NT2/D1 (cell line): ENCODE measurements around the gene SEC62.
"Not testable (repeated sequence)": the region's sequence is repeated elsewhere in the genome, so short reads cannot be mapped to it uniquely, and the experiment has no call there.

Experiments
- DNase-seq: peaks from one replicate; pipeline ENCODE4 v3.0.0-alpha.2; 2011; ENCODE audit warnings: low read depth, low spot score
- H3K27me3 ChIP-seq: 2 replicates; pipeline ENCODE4 v1.6.0; 2011; ENCODE audit warnings: mild to moderate bottlenecking; ENCODE audit not compliant: insufficient read length, insufficient read depth
- H3K36me3 ChIP-seq: 2 replicates; pipeline ENCODE4 v1.6.1; 2011; ENCODE audit warnings: mild to moderate bottlenecking, low read length, mixed read lengths; ENCODE audit not compliant: insufficient read depth, insufficient read length
- H3K4me1 ChIP-seq: 2 replicates; pipeline ENCODE4 v1.5.1; 2011; ENCODE audit not compliant: insufficient read depth, insufficient read length
- H3K4me3 ChIP-seq: 2 replicates; pipeline ENCODE4 v1.5.1; 2011; ENCODE audit warnings: low read depth; ENCODE audit not compliant: insufficient read length
- H3K9ac ChIP-seq: 2 replicates; pipeline ENCODE4 v1.6.0; 2011; ENCODE audit warnings: low read depth; ENCODE audit not compliant: insufficient read length
- H3K9me3 ChIP-seq: 2 replicates; pipeline ENCODE4 v1.5.1; 2011; ENCODE audit warnings: mild to moderate bottlenecking, low read length; ENCODE audit not compliant: insufficient read depth
- SUZ12 ChIP-seq: IDR thresholded peaks from 2 replicates; pipeline ENCODE4 v1.6.1; 2011; ENCODE audit not compliant: insufficient read length, insufficient read depth; ENCODE audit errors: extremely low read depth
- YY1 ChIP-seq: IDR thresholded peaks from 2 replicates; pipeline ENCODE4 v1.6.1; 2011; ENCODE audit not compliant: insufficient read length, insufficient read depth
- ZNF274 ChIP-seq: IDR thresholded peaks from 2 replicates; pipeline ENCODE4 v1.6.1; 2011; ENCODE audit warnings: mild to moderate bottlenecking, low read depth, low read length

The SEC62 gene

GRCh38 chr3:170003881-170004356 is 37.3 kb downstream of the SEC62 start:
- Histone ChIP-seq H3K9me3 (no peaks in the 10 kb centered on the region), H3K4me3 (no peak overlapping the region), H3K27me3 (no peaks in the 10 kb centered on the region), H3K9ac (no peak overlapping the region), H3K4me1 (no peaks in the 10 kb centered on the region), H3K36me3 (no peaks in the 10 kb centered on the region)
- TF ChIP-seq ZNF274 (no peak), SUZ12 (no peak), YY1 (no peak)
- no peak for DNase-seq

- no peaks in the 10 kb centered on the region for H3K9me3 ChIP-seq
- H3K4me1 ChIP-seq: no peaks in the 10 kb centered on the region
- H3K36me3 ChIP-seq: no peaks in the 10 kb centered on the region
- H3K27me3 ChIP-seq: no peaks in the 10 kb centered on the region
- TF ChIP-seq ZNF274 (no peak), YY1 (no peak), SUZ12 (no peak)
- DNase-seq: no peak
- H3K9ac ChIP-seq: no peak overlapping the region
- H3K4me3 ChIP-seq: no peak overlapping the region
These were observed 40.5 kb downstream of the SEC62 start for GRCh38 chr3:170007031-170007663.

- no peaks in the 10 kb centered on the region for H3K9me3 ChIP-seq
- no peaks in the 10 kb centered on the region for H3K36me3 ChIP-seq
- H3K9ac ChIP-seq: no peak overlapping the region
- H3K4me3 ChIP-seq: no peak overlapping the region
- H3K27me3 ChIP-seq: no peaks in the 10 kb centered on the region
- no peak for DNase-seq
- no peaks in the 10 kb centered on the region for H3K4me1 ChIP-seq
- TF ChIP-seq ZNF274 (no peak), YY1 (no peak), SUZ12 (no peak)
These were observed 43.9 kb downstream of the SEC62 start for GRCh38 chr3:170010498-170010897.

GRCh38 chr3:170012683-170013400 is 46.2 kb downstream of the SEC62 start:
- Histone ChIP-seq H3K9ac (no peak overlapping the region), H3K27me3 (no peaks in the 10 kb centered on the region), H3K4me1 (no peaks in the 10 kb centered on the region), H3K36me3 (no peaks in the 10 kb centered on the region), H3K4me3 (no peak overlapping the region), H3K9me3 (no peaks in the 10 kb centered on the region)
- TF ChIP-seq ZNF274 (no peak), SUZ12 (no peak), YY1 (no peak)
- DNase-seq: no peak

- Histone ChIP-seq H3K36me3 (no peaks in the 10 kb centered on the region), H3K27me3 (no peaks in the 10 kb centered on the region), H3K4me1 (no peaks in the 10 kb centered on the region), H3K9me3 (no peaks in the 10 kb centered on the region), H3K9ac (no peak overlapping the region), H3K4me3 (no peak overlapping the region)
- DNase-seq: no peak
- no peak for TF ChIP-seq ZNF274
These were observed 49.5 kb downstream of the SEC62 start for GRCh38 chr3:170016057-170016456.

GRCh38 chr3:170019306-170019705 is 52.7 kb downstream of the SEC62 start:
- not testable (repeated sequence) for DNase-seq, H3K9ac ChIP-seq, H3K4me1 ChIP-seq, H3K4me3 ChIP-seq, H3K9me3 ChIP-seq, H3K36me3 ChIP-seq, H3K27me3 ChIP-seq

- no peak for DNase-seq
- no peak for TF ChIP-seq SUZ12
- TF ChIP-seq YY1: no peak
- TF ChIP-seq ZNF274: no peak
- Histone ChIP-seq H3K36me3 (no peaks in the 10 kb centered on the region), H3K27me3 (no peaks in the 10 kb centered on the region), H3K4me3 (no peak overlapping the region), H3K9me3 (no peaks in the 10 kb centered on the region), H3K4me1 (no peaks in the 10 kb centered on the region), H3K9ac (no peak overlapping the region)
These were observed 54.5 kb downstream of the SEC62 start for GRCh38 chr3:170021083-170021482.
